GM20000 (cell line): ENCODE results near the gene CCAR1.

ENCODE experiments used
- DNase-seq: peaks from one replicate; pipeline ENCODE4 v3.0.0; 2012; ENCODE audit warnings: low spot score
- CTCF ChIP-seq: IDR thresholded peaks from 2 replicates; pipeline ENCODE4 v1.5.1; 2012; ENCODE audit warnings: mild to moderate bottlenecking, control low read depth; ENCODE audit errors: extremely low read depth, missing control alignments

The CCAR1 gene

DNA sequence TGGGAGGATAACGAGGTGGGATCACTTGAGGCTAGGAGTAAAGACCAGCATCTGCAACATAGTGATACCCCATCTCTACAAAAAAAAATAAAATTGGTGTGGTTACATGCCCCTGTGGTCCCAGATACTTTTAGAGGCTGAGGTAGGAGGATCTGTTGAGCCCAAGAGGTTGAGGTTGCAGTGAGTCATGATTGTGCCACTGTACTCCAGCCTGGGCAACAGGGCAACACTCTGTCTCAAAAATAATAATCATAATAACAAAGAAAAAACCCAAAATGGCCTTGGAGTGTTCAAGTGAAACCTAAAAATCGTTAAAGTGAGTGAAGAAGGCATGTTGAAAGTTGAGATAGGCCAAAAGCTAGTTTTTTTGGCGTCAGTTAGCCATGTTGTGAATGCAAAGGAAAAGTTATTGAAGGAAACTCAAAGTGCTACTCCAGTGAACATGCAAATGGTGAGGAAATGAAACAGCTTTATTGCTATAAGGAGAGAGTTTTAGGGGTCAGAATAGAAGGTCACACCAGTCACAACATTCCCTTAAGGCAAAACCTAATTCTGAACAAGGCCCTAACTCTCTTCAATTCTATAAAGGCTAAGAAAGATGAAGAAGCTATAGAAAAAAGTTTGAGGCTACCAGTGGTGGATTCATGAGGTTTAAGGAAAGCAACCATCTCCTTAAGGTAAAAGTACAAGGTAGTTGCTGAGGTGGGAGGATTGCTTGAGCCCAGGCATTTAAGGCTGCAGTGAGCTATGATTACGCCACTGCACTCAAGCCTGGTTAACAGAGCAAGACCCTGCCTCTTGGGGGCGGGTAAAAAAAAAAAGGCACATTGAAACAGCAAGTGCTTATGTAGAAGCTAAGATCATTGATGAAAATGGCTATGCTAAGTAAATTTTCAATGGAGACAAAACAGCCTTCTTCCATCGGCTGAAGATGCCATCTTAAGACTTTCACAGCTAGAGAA, 60.9 kb downstream of the CCAR1 start:
- TF ChIP-seq CTCF: no peak
- DNase-seq: no peak

DNA sequence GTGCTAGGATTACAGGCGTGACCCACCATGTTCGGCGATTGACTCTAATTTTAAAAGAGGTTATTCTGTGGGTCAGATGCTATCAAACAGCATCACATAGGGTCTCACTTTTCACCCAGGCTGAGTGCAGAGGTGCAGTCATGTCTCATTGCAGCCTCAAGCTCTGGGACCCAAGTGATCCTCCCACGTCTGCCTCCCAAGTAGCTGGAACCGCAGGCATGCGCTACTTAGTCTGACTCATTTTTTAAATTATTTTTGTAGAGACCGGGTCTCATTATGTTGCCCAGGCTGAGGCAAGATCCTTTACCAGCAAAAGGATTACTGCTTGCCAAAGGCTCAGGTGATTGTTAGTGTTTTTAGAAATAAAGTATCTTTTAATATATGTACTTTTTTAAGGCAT, 63.4 kb downstream of the CCAR1 start:
- no peak for DNase-seq
- TF ChIP-seq CTCF: no peak

DNA sequence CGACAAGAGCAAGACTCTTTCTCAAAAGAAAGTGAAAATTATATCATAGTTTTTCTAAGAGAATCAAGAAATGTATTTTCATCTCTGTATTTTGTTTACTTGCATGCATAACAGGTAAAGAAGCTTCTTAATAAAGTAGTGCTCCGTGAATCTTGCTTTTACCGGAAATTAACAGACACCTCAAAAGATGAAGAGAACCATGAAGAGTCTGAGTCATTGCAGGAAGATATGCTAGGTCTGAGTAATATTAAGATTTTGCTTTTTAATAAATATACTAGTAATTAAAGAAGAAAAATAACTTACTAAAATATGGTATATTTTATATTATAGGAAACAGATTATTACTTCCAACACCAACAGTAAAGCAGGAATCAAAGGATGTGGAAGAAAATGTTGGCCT, 66.8 kb downstream of the CCAR1 start:
- DNase-seq: no peak
- no peak for TF ChIP-seq CTCF

GRCh38 chr10:68790476-68790875, 69.4 kb downstream of the CCAR1 start:
- TF ChIP-seq CTCF: no peak
- DNase-seq: no peak

- TF ChIP-seq CTCF: no peak
- DNase-seq: no peak
Measured at GRCh38 chr10:68792115-68792514, 71.1 kb downstream of the CCAR1 start.

- no peak for TF ChIP-seq CTCF
- no peak for DNase-seq
Measured at GRCh38 chr10:68795886-68796532, 75.0 kb downstream of the CCAR1 start.

DNA sequence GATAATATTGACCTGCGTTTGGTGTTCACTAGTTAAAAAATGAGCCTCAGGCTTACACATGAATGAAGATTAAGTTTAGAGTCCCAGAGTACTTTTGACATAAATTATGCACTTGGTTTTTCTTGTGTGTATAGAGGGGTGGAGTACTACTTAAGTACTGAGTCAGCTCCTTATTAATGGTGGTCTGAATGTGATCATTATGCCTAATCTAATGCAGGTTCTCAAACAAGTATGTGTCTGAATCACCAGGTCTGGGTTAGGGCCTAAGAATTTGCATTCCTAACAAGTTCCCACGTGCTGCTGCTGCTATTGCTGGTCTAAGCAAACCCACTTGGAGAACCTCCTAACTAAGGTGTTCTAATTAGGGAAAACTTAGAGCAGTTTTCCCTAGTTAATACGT, 75.6 kb downstream of the CCAR1 start:
- no peak for TF ChIP-seq CTCF
- DNase-seq: no peak
